IPS-20b (cell line): ENCODE results near the gene ZNF610.

Source experiments
- H3K27ac ChIP-seq: one replicate; pipeline ENCODE4 v1.5.1; 2013; ENCODE audit warnings: low read length
- H3K27me3 ChIP-seq: 2 replicates; pipeline ENCODE4 v1.6.1; 2013; ENCODE audit warnings: mild to moderate bottlenecking, low read length, inconsistent platforms; ENCODE audit not compliant: insufficient read depth
- H3K36me3 ChIP-seq: 2 replicates; pipeline ENCODE4 v1.6.1; 2013; ENCODE audit warnings: low read depth, mild to moderate bottlenecking, inconsistent platforms, low read length, moderate library complexity; ENCODE audit not compliant: insufficient read depth
- H3K4me1 ChIP-seq: 2 replicates; pipeline ENCODE4 v1.6.1; 2013; ENCODE audit warnings: mild to moderate bottlenecking, control low read depth, inconsistent platforms, low read length, moderate library complexity; ENCODE audit not compliant: insufficient read depth
- H3K4me3 ChIP-seq: 2 replicates; pipeline ENCODE4 v1.5.1; 2013; ENCODE audit warnings: mild to moderate bottlenecking, low read length, inconsistent platforms
- H3K9ac ChIP-seq: 2 replicates; pipeline ENCODE4 v1.6.1; 2013; ENCODE audit warnings: low read depth, mild to moderate bottlenecking, inconsistent platforms, low read length, moderate library complexity
- H3K9me3 ChIP-seq: 2 replicates; pipeline ENCODE4 v1.6.1; 2013; ENCODE audit warnings: mild to moderate bottlenecking, low read depth, low read length, inconsistent platforms; ENCODE audit not compliant: insufficient read depth

ZNF610 gene

DNA sequence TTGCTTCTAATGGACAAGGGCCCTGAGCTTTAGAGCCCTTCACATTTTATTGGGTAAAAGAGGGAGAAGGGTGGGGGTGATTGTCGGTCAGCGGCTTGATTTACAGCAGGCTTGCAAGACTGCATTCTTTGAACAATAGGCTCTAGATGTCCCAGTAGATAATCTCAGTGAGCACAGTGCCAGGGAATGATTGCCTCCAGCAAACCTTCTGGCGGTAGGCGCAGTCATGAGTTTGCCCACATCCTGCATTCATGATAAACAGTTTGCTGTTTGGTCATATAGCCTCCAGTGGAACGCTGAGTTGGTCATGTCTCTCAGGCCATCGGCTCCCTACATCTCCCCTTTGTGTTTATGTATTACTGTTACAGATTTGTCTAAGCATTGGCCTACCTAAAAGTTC, 74.2 kb downstream of the ZNF610 start:
- no peaks in the 10 kb centered on the region for H3K4me1 ChIP-seq
- no peak overlapping the region for H3K4me3 ChIP-seq
- peaks cover 83% of the 10 kb centered on the region for H3K9me3 ChIP-seq
- no peaks in the 10 kb centered on the region for H3K27me3 ChIP-seq
- H3K27ac ChIP-seq: no peak overlapping the region
- H3K36me3 ChIP-seq: no peaks in the 10 kb centered on the region
- no peak overlapping the region for H3K9ac ChIP-seq

DNA sequence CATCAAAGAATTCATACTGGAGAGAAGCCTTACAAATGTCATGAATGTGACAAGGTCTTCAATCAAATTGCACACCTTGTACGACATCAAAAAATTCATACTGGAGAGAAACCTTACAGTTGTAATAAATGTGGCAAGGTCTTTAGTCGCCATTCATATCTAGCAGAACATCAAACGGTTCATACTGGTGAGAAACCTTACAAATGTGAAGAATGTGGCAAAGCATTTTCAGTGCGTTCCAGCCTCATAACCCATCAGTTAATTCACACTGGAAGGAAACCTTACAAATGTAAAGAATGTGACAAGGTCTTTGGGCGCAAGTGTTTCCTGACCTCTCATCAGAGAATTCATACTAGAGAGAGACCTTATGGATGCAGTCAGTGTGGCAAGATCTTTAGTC, 79.7 kb downstream of the ZNF610 start:
- Histone ChIP-seq H3K4me3 (no peak overlapping the region), H3K27me3 (no peaks in the 10 kb centered on the region), H3K27ac (no peak overlapping the region), H3K4me1 (no peaks in the 10 kb centered on the region), H3K9me3 (peaks cover 90% of the 10 kb centered on the region), H3K36me3 (no peaks in the 10 kb centered on the region), H3K9ac (no peak overlapping the region)
